ENCODE data around the gene AGAP1. TPM values are rescaled to one million over a fixed set of nuclear protein-coding genes. Genes with fewer than 3 reads are reported as not detected.
A peak's percentile ranks its signal among the peaks of the same experiment; 100 is the strongest.

Gene AGAP1
- total and polyA plus RNA-seq, 10 donors = 1.1 to 26.6 (median 11.3) TPM

GRCh38 chr2:236179236-236180075 lies 685.6 kb downstream of the AGAP1 start:
- DNase-seq = no peak
- H3K27me3 ChIP-seq (replicated peaks in 1 of 7) = peaks cover 12 to 100% (median 76%) of the 10 kb centered on the region in 7 donors

DNA sequence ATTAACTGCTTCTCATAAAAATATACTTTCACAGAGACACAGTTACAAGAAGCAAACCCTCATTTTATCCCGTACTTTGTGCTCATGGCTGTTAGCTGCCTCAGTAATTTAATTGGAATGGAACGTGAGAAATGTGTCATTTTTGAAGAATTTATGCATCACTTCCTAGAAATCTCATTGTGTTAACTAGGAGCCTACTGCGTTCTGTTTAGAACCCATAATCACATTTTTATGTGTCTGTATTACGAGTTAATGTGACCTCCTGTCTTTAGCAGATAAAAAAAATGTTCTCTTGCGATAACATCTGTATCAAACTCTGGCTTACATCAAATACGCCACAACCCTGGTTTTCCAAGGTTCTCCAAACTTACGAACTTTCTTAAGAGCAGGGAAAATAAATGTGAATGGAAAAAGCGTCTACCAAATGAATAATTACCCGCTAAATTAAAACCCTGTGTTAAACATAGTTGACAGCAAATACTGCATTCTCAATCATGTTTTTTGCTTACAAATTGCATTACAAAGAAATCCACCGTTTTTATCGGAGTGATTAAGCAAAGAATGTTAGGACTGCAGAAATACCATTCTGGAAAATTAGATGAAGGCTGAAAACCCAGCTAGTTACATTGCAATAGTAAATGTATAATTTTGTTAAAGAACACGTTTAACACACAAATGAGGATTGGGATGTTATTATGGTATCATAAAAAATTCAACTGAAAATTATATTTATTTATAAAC lies 686.4 kb downstream of the AGAP1 start:
- 16 to 31% (median 24%) methylated on average over 12 of the region's 12 CpGs for WGBS, 5 donors
- Histone ChIP-seq H3K36me3 (no peaks in the 10 kb centered on the region), H3K27ac (no peak overlapping the region), H3K27me3 (replicated peaks in 1 of 7) (peaks cover 12 to 100% (median 70%) of the 10 kb centered on the region in 7 donors), H3K9me3 (peaks cover 0 to 11% (median 2%) of the 10 kb centered on the region in 8 donors), H3K4me3 (no peak overlapping the region), H3K4me1 (peaks cover 0 to 26% (median 18%) of the 10 kb centered on the region in 6 donors)
- DNase-seq = no peak
- intact Hi-C loops (cut with DNase I; ENCODE audit: low total_unique reads) = loop anchor here (10.0 kb wide), 1 partner anchor 405 kb away; no protein-coding TSS in a partner anchor
- TF ChIP-seq POLR2AphosphoS5 (IDR thresholded peaks at IDR 0.05) (no peak), CTCF (IDR thresholded peaks at IDR 0.05 in 8 of 11, conservative IDR thresholded peaks at IDR 0.05 in 3 of 11) (no peak), POLR2A (IDR thresholded peaks at IDR 0.05) (no peak)

More at GRCh38 chr2:236179236-236180075, 685.6 kb downstream of the AGAP1 start:
- Histone ChIP-seq H3K4me1 (peaks cover 0 to 26% (median 18%) of the 10 kb centered on the region in 6 donors), H3K36me3 (no peaks in the 10 kb centered on the region), H3K27ac (no peak overlapping the region), H3K9me3 (peaks cover 0 to 3% (median 0%) of the 10 kb centered on the region in 8 donors), H3K4me3 (peak overlapping the region in 1 of 8 donors; percentile 21)
- TF ChIP-seq POLR2A (IDR thresholded peaks at IDR 0.05) (no peak), CTCF (IDR thresholded peaks at IDR 0.05 in 8 of 11, conservative IDR thresholded peaks at IDR 0.05 in 3 of 11) (peak in 1 of 11 experiments; percentile 10), POLR2AphosphoS5 (IDR thresholded peaks at IDR 0.05) (no peak)
- intact Hi-C loops (cut with DNase I; ENCODE audit: low total_unique reads) = loop anchor here (10.0 kb wide), 1 partner anchor 405 kb away; no protein-coding TSS in a partner anchor
- 6 to 11% (median 7%) methylated on average over 46 to 59 of the region's 59 CpGs for WGBS, 5 donors

- peak in 9 of 11 experiments; percentile 6 to 62 (median 48) for TF ChIP-seq CTCF (IDR thresholded peaks at IDR 0.05 in 8 of 11, conservative IDR thresholded peaks at IDR 0.05 in 3 of 11)
- TF ChIP-seq POLR2AphosphoS5 (IDR thresholded peaks at IDR 0.05) = no peak
- Histone ChIP-seq H3K27me3 (replicated peaks in 1 of 7) (peaks cover 12 to 99% (median 66%) of the 10 kb centered on the region in 7 donors), H3K4me1 (peaks cover 0 to 26% (median 18%) of the 10 kb centered on the region in 6 donors), H3K27ac (no peak overlapping the region), H3K9me3 (peaks cover 0 to 11% (median 2%) of the 10 kb centered on the region in 8 donors), H3K36me3 (no peaks in the 10 kb centered on the region), H3K4me3 (no peak overlapping the region)
- 15 to 16% (median 15%) methylated on average over 9 of the region's 9 CpGs for WGBS, 5 donors
- DNase-seq = no peak
- intact Hi-C loops (cut with DNase I; ENCODE audit: low total_unique reads) = loop anchor here (10.0 kb wide), 1 partner anchor 406 kb away; no protein-coding TSS in a partner anchor
Measured at GRCh38 chr2:236180831-236181453, 687.1 kb downstream of the AGAP1 start.

Small RNA genes within 50 kb of the gene (small RNA-seq; reads per million reads assigned to genes)
- gene RF00019 = 0 reads per million in 4 donors
- 0 reads per million in 4 donors for gene RN7SL204P
- 0 reads per million in 4 donors for gene RNU7-127P
- gene TMSB10P1 = 0 reads per million in 4 donors

All from spleen (tissue), 11 donors.